ENCODE data around the gene CHURC1. TPM values are rescaled to one million over a fixed set of nuclear protein-coding genes. Genes with fewer than 3 reads are reported as not detected.

Gene CHURC1
- total and polyA plus RNA-seq, 2 of the 13 experiments (the other 11 are each of a cell fraction or from before 2014, with no cell fraction given) = 41.1 to 74.4 TPM

GRCh38 chr14:64955297-64955696, 41.0 kb downstream of the CHURC1 start:
- peaks cover 0 to 5% of the 10 kb centered on the region in 2 experiments; a peak in 2 of 5 replicates for H3K36me3 ChIP-seq (replicated peaks in 1 of 2; ENCODE audit: control insufficient read depth in 1 of 2, insufficient read depth in 2 of 2, low read length in 2 of 2)
- TF ChIP-seq RXRA (CRISPR knock-in tag; IDR thresholded peaks at IDR 0.05) = 0 out of 2 replicates have a peak, but pooled peaks have one; percentile 19
- TF ChIP-seq THRA (CRISPR knock-in tag; IDR thresholded peaks at IDR 0.05; ENCODE audit: borderline replicate concordance) = no peak
- no peak for TF ChIP-seq NPAS2 (CRISPR knock-in tag; IDR thresholded peaks at IDR 0.05; ENCODE audit: borderline replicate concordance)
- TF ChIP-seq ZNF383 (CRISPR knock-in tag; IDR thresholded peaks at IDR 0.05; ENCODE audit: borderline replicate concordance) = no peak
- TF ChIP-seq HOXA3 (CRISPR knock-in tag; IDR thresholded peaks at IDR 0.05) = peak; percentile 21; the same call in 1 of the 2 replicates
- TF ChIP-seq ZNF878 (CRISPR knock-in tag; IDR thresholded peaks at IDR 0.05) = 0 out of 2 replicates have a peak, but pooled peaks have one; percentile 49
- TF ChIP-seq GATAD2A (CRISPR knock-in tag; IDR thresholded peaks at IDR 0.05) = peak; percentile 40; the same call in 1 of the 2 replicates
- TF ChIP-seq ZNF687 (CRISPR knock-in tag; IDR thresholded peaks at IDR 0.05) = peak; percentile 48
- TF ChIP-seq SALL1 (CRISPR knock-in tag; IDR thresholded peaks at IDR 0.05) = peak; percentile 22; the same call in 1 of the 2 replicates
- 0 out of 2 replicates have a peak, but pooled peaks have one; percentile 28 for TF ChIP-seq IRF2 (CRISPR knock-in tag; IDR thresholded peaks at IDR 0.05)
- TF ChIP-seq EP300 (IDR thresholded peaks at IDR 0.05; ENCODE audit: low read depth in 2 of 2, low read length in 2 of 2) = peak in 1 of 2 experiments; percentile 31; a peak in 1 of 4 replicates
- TF ChIP-seq EP300 (CRISPR knock-in tag; IDR thresholded peaks at IDR 0.05; ENCODE audit: borderline replicate concordance) = no peak
- TF ChIP-seq FOXP4 (CRISPR knock-in tag; IDR thresholded peaks at IDR 0.05) = peak; percentile 62
- TF ChIP-seq ZNF367 (CRISPR knock-in tag; IDR thresholded peaks at IDR 0.05; ENCODE audit: borderline replicate concordance) = no peak
- TF ChIP-seq TBX2 (CRISPR knock-in tag; IDR thresholded peaks at IDR 0.05; ENCODE audit: borderline replicate concordance) = peak; percentile 61; the same call in 1 of the 2 replicates
- 0 out of 2 replicates have a peak, but pooled peaks have one; percentile 15 for TF ChIP-seq MAX (IDR thresholded peaks at IDR 0.05)
- TF ChIP-seq ZNF331 (CRISPR knock-in tag; IDR thresholded peaks at IDR 0.05) = peak; percentile 41; the same call in 1 of the 2 replicates

More at GRCh38 chr14:64955297-64955696, 41.0 kb downstream of the CHURC1 start:
- ATAC-seq (peak; percentile 68), DNase-seq (ENCODE audit: low spot score) (no peak), FAIRE-seq (peak; percentile 42)
- 21% methylated on average over 6 of the region's 6 CpGs for WGBS (ENCODE audit: low lambda C conversion rate)
- intact Hi-C loops (cut with micrococcal nuclease; ENCODE audit: unreplicated experiment) (no loop called here), in situ Hi-C loops (cut with HindIII; ENCODE audit: extremely low pct_ligation_motif_present, low pct_unique_long_range_greater_than_20kb) (no loop called here)
- Histone ChIP-seq H3K79me2 (ENCODE audit: insufficient read depth, low read length) (no peaks in the 10 kb centered on the region), H3K4me1 (ENCODE audit: insufficient read depth, low read length) (peaks cover 16% of the 10 kb centered on the region), H3K9ac (ENCODE audit: insufficient read depth, low read depth, low read length) (no peak overlapping the region), H3K9me3 (ENCODE audit: low read length) (no peaks in the 10 kb centered on the region), H2AFZ (ENCODE audit: low read length) (no peak overlapping the region), H3K27ac (ENCODE audit: extremely low read length, insufficient read depth, low read length) (no peak overlapping the region), H3K27me3 (ENCODE audit: control insufficient read depth in 1 of 2, insufficient read depth in 2 of 2, low read length in 2 of 2) (no peaks in the 10 kb centered on the region), H3K4me3 (replicated peaks in 1 of 3; ENCODE audit: insufficient read depth in 1 of 3, low read depth in 2 of 3, low read length in 3 of 3) (no peak overlapping the region), H3K4me2 (ENCODE audit: low read depth, low read length) (no peak overlapping the region), H4K20me1 (ENCODE audit: insufficient read depth, low read length) (no peaks in the 10 kb centered on the region)
- POLR2A ChIA-PET = no interaction called here
- BruUV-seq (replicated peaks) = no TSS peak
- CTCF ChIA-PET (ENCODE audit: low intra/inter-chr PET ratio, low total read pairs) = no interaction called here
